PC-3 (cell line): Measurements from ENCODE around the gene PTPRQ. TPM values are rescaled to one million over a fixed set of nuclear protein-coding genes. Genes with fewer than 3 reads are reported as not detected.
"Not testable (repeated sequence)": the region's sequence is repeated elsewhere in the genome, so short reads cannot be mapped to it uniquely, and the experiment has no call there.

Source experiments
- ATAC-seq: fragments of 200-7000 bp; cut with Tn5 transposase; 2 replicates; pipeline ENCODE4 v1.9.1; 2020; ENCODE audit warnings: mild to moderate bottlenecking, moderate library complexity
- BruUV-seq: library from RNA; stranded (reverse); fragments of 400-500 nt; replicated peaks from 2 replicates; lab custom pipeline; 2021; lab: Mats Ljungman, UMichigan
- CTCF ChIA-PET: fragments of 300-600 bp; sonication (Branson Sonifier 250); formaldehyde crosslinking; loops from one replicate; lab custom pipeline; 2022; ENCODE audit warnings: antibody characterized with exemption; lab: Charles Lee
- POLR2A ChIA-PET: fragments of 300-600 bp; sonication (Branson Sonifier 250); formaldehyde crosslinking; loops from one replicate; lab custom pipeline; 2022; ENCODE audit warnings: antibody characterized with exemption; ENCODE audit not compliant: unreplicated experiment; lab: Charles Lee
- DNase-seq: peaks from one replicate; pipeline ENCODE4 v3.0.0-alpha.2; 2015
- H2AFZ ChIP-seq: fragments of 300-600 bp; sonication (generic); 2 replicates; pipeline ENCODE4 v1.6.0; 2016; ENCODE audit warnings: antibody characterized with exemption, low read length
- H3F3A ChIP-seq: fragments of 300-600 bp; sonication (generic); one replicate; pipeline ENCODE4 v1.6.0; 2017; ENCODE audit warnings: antibody characterized with exemption, low read length, control low read depth, mild to moderate bottlenecking; ENCODE audit not compliant: unreplicated experiment
- H3K27ac ChIP-seq: fragments of 300-600 bp; sonication (generic); 2 replicates; pipeline ENCODE4 v1.5.1; 2016; ENCODE audit warnings: mild to moderate bottlenecking, low read length
- H3K27me3 ChIP-seq: fragments of 300-600 bp; sonication (generic); 2 replicates; pipeline ENCODE4 v1.6.1; 2016; ENCODE audit warnings: low read length, mixed read lengths
- H3K36me3 ChIP-seq: fragments of 300-600 bp; sonication (generic); 2 replicates; pipeline ENCODE4 v1.6.1; 2016; ENCODE audit warnings: low read depth, mixed run types, low read length, mixed read lengths
- H3K4me1 ChIP-seq: fragments of 300-600 bp; sonication (generic); 2 replicates; pipeline ENCODE4 v1.5.1; 2016; ENCODE audit warnings: low read length; ENCODE audit not compliant: insufficient read depth
- H3K4me2 ChIP-seq: fragments of 300-600 bp; sonication (generic); 2 replicates; pipeline ENCODE4 v1.6.0; 2016; ENCODE audit warnings: low read length
- H3K4me3 ChIP-seq: fragments of 300-600 bp; sonication (generic); 2 replicates; pipeline ENCODE4 v1.5.1; 2016; ENCODE audit warnings: mild to moderate bottlenecking, low read length, mixed read lengths
- H3K79me2 ChIP-seq: fragments of 300-600 bp; sonication (generic); 2 replicates; pipeline ENCODE4 v1.6.1; 2017; ENCODE audit warnings: low read length, mixed read lengths
- H3K9ac ChIP-seq: fragments of 300-600 bp; sonication (generic); 2 replicates; pipeline ENCODE4 v1.6.0; 2016; ENCODE audit warnings: mild to moderate bottlenecking, low read length
- H3K9me2 ChIP-seq: fragments of 300-600 bp; sonication (generic); replicated peaks from 2 replicates; pipeline ENCODE4 v1.6.1; 2016; ENCODE audit warnings: mixed run types, low read length, mixed read lengths
- H3K9me3 ChIP-seq: fragments of 300-600 bp; sonication (generic); 2 replicates; pipeline ENCODE4 v1.6.1; 2016; ENCODE audit warnings: low read length, mixed read lengths
- H4K20me1 ChIP-seq: fragments of 300-600 bp; sonication (generic); 2 replicates; pipeline ENCODE4 v1.6.1; 2016; ENCODE audit warnings: low read length, mixed read lengths
- EZH2 ChIP-seq: fragments of 300-600 bp; sonication (generic); IDR thresholded peaks from one replicate; pipeline ENCODE4 v1.6.1; 2017; ENCODE audit warnings: antibody characterized with exemption, mild to moderate bottlenecking, low read length; ENCODE audit not compliant: unreplicated experiment
- EZH2phosphoT487 ChIP-seq: fragments of 300-600 bp; sonication (generic); IDR thresholded peaks from 2 replicates; pipeline ENCODE4 v1.6.1; 2018; ENCODE audit warnings: mild to moderate bottlenecking, antibody characterized with exemption, low read length, borderline replicate concordance
- intact Hi-C: fragments of 100-400 bp; cut with micrococcal nuclease; formaldehyde crosslinking; loops from 2 replicates; pipeline ENCODE4 v1.9.0; 2023
- total RNA-seq: library from RNA; depleted of rRNA; stranded (reverse); fragments of >200 nt; gene quantifications from 2 replicates; pipeline ENCODE4 v1.2.3, GENCODE V29; 2014
- TF ChIP-seq, protein P1 (sequence below): fragments of 300-600 bp; sonication (generic); conservative IDR thresholded peaks from 2 replicates; pipeline ENCODE4 v1.5.1; 2017; ENCODE audit warnings: antibody characterized with exemption, low read depth, mild to moderate bottlenecking, low read length

The PTPRQ gene
- total RNA-seq, 1 experiment from 2014 or later, result 0.07 TPM

DNA sequence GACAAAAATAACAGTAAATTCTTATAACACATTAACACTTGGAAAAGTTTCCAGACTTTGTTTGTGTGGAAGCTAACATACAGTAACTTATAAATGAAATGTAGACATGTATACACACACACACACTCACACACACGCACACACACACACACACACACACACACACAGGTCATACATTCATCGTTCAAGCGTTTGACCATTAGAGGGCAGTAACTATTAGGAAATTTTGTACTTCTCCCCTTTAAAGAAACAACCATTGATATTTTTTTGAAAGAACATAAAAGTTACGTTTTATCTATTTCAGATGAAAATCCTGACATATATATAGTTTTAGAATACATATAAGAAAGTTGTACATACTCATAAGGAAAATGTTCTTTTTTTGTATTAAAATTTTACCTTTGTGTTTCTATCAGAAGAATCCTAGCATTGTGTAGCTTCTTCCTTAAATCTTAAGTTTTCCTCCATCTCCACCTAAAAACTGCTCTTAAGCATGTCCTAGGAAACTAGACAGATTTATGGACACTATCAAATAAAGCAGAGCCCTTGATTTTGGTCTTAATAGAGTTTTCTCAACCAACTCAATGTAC lies 29.0 kb downstream of the PTPRQ start:
- Histone ChIP-seq H3K4me2 (no peak overlapping the region), H3K9me3 (no peaks in the 10 kb centered on the region), H3K79me2 (no peaks in the 10 kb centered on the region), H4K20me1 (no peaks in the 10 kb centered on the region), H3K9me2 (no peaks in the 10 kb centered on the region), H3K27me3 (no peaks in the 10 kb centered on the region), H3K4me3 (no peak overlapping the region), H2AFZ (no peak overlapping the region), H3K4me1 (no peaks in the 10 kb centered on the region), H3K27ac (no peak overlapping the region), H3K9ac (no peak overlapping the region), H3K36me3 (no peaks in the 10 kb centered on the region), H3F3A (no peaks in the 10 kb centered on the region)
- peak; percentile 67 for DNase-seq
- intact Hi-C loops, result loop anchor here (1.0 to 5.0 kb wide), 4 partner anchors 125 to 290 kb away; no protein-coding TSS in a partner anchor
- no peak for TF ChIP-seq EZH2
- TF ChIP-seq, protein P1, sequence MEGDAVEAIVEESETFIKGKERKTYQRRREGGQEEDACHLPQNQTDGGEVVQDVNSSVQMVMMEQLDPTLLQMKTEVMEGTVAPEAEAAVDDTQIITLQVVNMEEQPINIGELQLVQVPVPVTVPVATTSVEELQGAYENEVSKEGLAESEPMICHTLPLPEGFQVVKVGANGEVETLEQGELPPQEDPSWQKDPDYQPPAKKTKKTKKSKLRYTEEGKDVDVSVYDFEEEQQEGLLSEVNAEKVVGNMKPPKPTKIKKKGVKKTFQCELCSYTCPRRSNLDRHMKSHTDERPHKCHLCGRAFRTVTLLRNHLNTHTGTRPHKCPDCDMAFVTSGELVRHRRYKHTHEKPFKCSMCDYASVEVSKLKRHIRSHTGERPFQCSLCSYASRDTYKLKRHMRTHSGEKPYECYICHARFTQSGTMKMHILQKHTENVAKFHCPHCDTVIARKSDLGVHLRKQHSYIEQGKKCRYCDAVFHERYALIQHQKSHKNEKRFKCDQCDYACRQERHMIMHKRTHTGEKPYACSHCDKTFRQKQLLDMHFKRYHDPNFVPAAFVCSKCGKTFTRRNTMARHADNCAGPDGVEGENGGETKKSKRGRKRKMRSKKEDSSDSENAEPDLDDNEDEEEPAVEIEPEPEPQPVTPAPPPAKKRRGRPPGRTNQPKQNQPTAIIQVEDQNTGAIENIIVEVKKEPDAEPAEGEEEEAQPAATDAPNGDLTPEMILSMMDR, result peak; percentile 81
- ChIA-PET CTCF (interaction anchor here (0.8 to 1.0 kb wide), 2 partner anchors 135 to 252 kb away, joined by 3 to 4 read pairs; no protein-coding TSS in a partner anchor), POLR2A (no interaction called here)
- no TSS peak for BruUV-seq
- peak; percentile 67 for ATAC-seq

DNA sequence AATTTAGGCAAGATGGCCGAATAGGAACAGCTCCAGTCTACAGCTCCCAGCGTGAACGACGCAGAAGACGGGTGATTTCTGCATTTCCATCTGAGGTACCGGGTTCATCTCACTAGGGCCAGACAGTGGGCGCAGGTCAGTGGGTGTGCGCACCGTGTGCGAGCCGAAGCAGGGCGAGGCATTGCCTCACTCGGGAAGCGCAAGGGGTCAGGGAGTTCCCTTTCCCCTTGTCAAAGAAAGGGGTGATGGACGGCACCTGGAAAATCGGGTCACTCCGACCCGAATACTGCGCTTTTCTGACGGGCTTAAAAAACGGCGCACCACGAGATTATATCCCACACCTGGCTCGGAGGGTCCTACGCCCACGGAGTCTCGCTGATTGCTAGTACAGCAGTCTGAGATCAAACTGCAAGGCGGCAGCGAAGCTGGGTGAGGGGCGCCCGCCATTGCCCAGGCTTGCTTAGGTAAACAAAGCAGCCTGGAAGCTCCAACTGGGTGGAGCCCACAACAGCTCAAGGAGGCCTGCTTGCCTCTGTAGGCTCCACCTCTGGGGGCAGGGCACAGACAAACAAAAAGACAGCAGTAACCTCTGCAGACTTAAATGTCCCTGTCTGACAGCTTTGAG lies 33.6 kb downstream of the PTPRQ start:
- DNase-seq, H3K4me1 ChIP-seq, H3K4me3 ChIP-seq, H3K79me2 ChIP-seq, H3K27ac ChIP-seq, BruUV-seq, H3K36me3 ChIP-seq, POLR2A ChIA-PET, H4K20me1 ChIP-seq, H3K27me3 ChIP-seq, H3K9me3 ChIP-seq, H3K9ac ChIP-seq, H3K9me2 ChIP-seq, intact Hi-C loops, H2AFZ ChIP-seq, H3F3A ChIP-seq, H3K4me2 ChIP-seq, ATAC-seq, CTCF ChIA-PET: not testable (repeated sequence)

DNA sequence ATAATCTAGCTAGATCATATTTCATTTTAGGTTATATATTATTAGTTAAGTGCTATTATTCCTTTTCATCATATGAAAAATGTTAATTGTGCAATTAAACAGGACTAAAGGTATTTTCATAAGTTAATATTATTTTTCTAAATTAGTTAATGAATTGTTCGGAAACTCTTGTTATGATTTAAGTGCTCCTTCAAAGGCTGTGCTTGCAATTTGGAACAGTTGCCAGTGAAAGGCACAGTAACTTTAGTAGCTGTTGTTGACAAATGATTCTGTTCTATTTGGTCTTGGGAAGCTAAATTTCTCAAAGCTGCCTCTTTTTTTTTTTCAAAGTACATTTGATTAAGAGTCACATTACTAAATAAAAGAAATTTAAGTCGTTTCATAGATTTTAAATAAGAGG lies 40.7 kb downstream of the PTPRQ start:
- no peaks in the 10 kb centered on the region for H3K9me3 ChIP-seq
- no peak for ATAC-seq

More for the DNA sequence above, 40.7 kb downstream of the PTPRQ start:
- H3K4me1 ChIP-seq, result no peaks in the 10 kb centered on the region
- POLR2A ChIA-PET, result no interaction called here
- H3K79me2 ChIP-seq, result no peaks in the 10 kb centered on the region
- H3K9me2 ChIP-seq, result no peaks in the 10 kb centered on the region
- H3F3A ChIP-seq, result no peaks in the 10 kb centered on the region
- no peaks in the 10 kb centered on the region for H4K20me1 ChIP-seq
- intact Hi-C loops, result no loop called here
- DNase-seq, result no peak
- no peak overlapping the region for H3K9ac ChIP-seq
- H3K36me3 ChIP-seq, result no peaks in the 10 kb centered on the region
- H3K27ac ChIP-seq, result no peak overlapping the region
- no peak overlapping the region for H3K4me3 ChIP-seq
- H3K4me2 ChIP-seq, result no peak overlapping the region
- H2AFZ ChIP-seq, result no peak overlapping the region
- BruUV-seq, result no TSS peak
- TF ChIP-seq EZH2phosphoT487 (no peak), EZH2 (no peak)
- TF ChIP-seq, protein P1, result no peak
- H3K27me3 ChIP-seq, result peaks cover 4% of the 10 kb centered on the region; the same call in 1 of the 2 replicates
- CTCF ChIA-PET, result no interaction called here
